ENCODE data around the gene PTPRN2.
"Not testable (repeated sequence)": the region's sequence is repeated elsewhere in the genome, so short reads cannot be mapped to it uniquely, and the experiment has no call there.

PTPRN2 gene

GRCh38 chr7:158037211-158037610 lies 550.4 kb downstream of the PTPRN2 start:
- TF ChIP-seq CTCF (IDR thresholded peaks at IDR 0.05; ENCODE audit: insufficient read depth, low read length, missing control alignments): no peak
- POLR2A ChIA-PET: no interaction called here
- no peak for DNase-seq (ENCODE audit: low read depth, low spot score)
- H3K4me3 ChIP-seq (ENCODE audit: low read depth, low read length): no peak overlapping the region
- CTCF ChIA-PET: no interaction called here

GRCh38 chr7:158035343-158035742 lies 552.3 kb downstream of the PTPRN2 start:
- ChIA-PET CTCF (no interaction called here), POLR2A (no interaction called here)
- TF ChIP-seq CTCF (IDR thresholded peaks at IDR 0.05; ENCODE audit: insufficient read depth, low read length, missing control alignments): no peak
- H3K4me3 ChIP-seq (ENCODE audit: low read depth, low read length): no peak overlapping the region
- DNase-seq (ENCODE audit: low read depth, low spot score): no peak

- POLR2A ChIA-PET: no interaction called here
- no peak for TF ChIP-seq CTCF (IDR thresholded peaks at IDR 0.05; ENCODE audit: insufficient read depth, low read length, missing control alignments)
- no peak for DNase-seq (ENCODE audit: low read depth, low spot score)
- H3K4me3 ChIP-seq (ENCODE audit: low read depth, low read length): no peak overlapping the region
- CTCF ChIA-PET: no interaction called here
Measured at GRCh38 chr7:158034571-158034970, 553.1 kb downstream of the PTPRN2 start.

GRCh38 chr7:158033925-158034324 lies 553.7 kb downstream of the PTPRN2 start:
- POLR2A ChIA-PET; CTCF ChIA-PET; H3K4me3 ChIP-seq (ENCODE audit: low read depth, low read length); DNase-seq (ENCODE audit: low read depth, low spot score): not testable (repeated sequence)

GRCh38 chr7:158033196-158033595 lies 554.4 kb downstream of the PTPRN2 start:
- no peak for DNase-seq (ENCODE audit: low read depth, low spot score)
- H3K4me3 ChIP-seq (ENCODE audit: low read depth, low read length): no peak overlapping the region
- ChIA-PET CTCF (no interaction called here), POLR2A (no interaction called here)
- no peak for TF ChIP-seq CTCF (IDR thresholded peaks at IDR 0.05; ENCODE audit: insufficient read depth, low read length, missing control alignments)

GRCh38 chr7:158032561-158033115 lies 555.0 kb downstream of the PTPRN2 start:
- no peak for DNase-seq (ENCODE audit: low read depth, low spot score)
- POLR2A ChIA-PET: no interaction called here
- CTCF ChIA-PET: no interaction called here

More at GRCh38 chr7:158032561-158033115, 555.0 kb downstream of the PTPRN2 start:
- TF ChIP-seq CTCF (IDR thresholded peaks at IDR 0.05; ENCODE audit: insufficient read depth, low read length, missing control alignments): no peak
- no peak overlapping the region for H3K4me3 ChIP-seq (ENCODE audit: low read depth, low read length)

Measured in AG04449 (cell line).